22Rv1 (cell line): ENCODE results near the gene ZNF544.

Source experiments
- CTCF ChIP-seq: fragments of 450-650 bp; IDR thresholded peaks from 2 replicates; pipeline ENCODE4 v1.5.1; 2017; ENCODE audit warnings: mild to moderate bottlenecking
- ZFX ChIP-seq: fragments of 450-650 bp; IDR thresholded peaks from 2 replicates; pipeline ENCODE4 v1.6.1; 2017; ENCODE audit warnings: antibody characterized with exemption, borderline replicate concordance

DNA sequence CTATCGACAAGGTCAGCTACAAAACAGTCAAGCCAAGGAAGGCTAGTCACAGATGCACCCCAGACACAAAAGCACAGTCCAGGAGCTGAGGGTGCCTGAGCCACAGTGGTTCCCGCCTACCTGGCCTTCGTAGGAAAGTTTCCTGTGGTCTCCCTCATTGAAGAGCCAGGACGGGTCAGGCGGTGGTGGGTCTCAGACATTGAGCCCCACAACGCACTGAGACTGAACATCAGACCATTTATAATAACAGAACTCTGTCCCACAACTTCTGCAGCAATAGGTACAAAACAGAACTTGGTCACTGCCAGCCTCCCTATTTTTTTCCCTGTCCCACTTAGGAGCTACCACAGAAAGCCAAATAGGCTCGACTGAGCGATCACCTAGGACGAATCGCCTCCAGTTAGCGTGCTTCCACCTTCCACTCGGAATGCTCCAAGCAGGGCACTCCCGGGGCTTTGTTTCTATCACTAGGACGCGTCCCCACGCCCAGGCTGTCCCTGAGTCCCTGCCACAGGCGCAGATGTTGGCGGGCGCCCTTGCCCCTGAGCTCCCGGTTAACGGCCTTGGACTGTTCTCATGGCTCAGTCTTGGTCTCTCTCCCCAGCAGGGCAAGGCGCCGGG is 640 bp upstream of the ZNF544 start:
- TF ChIP-seq CTCF = no peak
- no peak for TF ChIP-seq ZFX
